Caco-2 (cell line): ENCODE results near the gene C11orf91. TPM values are rescaled to one million over a fixed set of nuclear protein-coding genes. Genes with fewer than 3 reads are reported as not detected.

Experiments used
- BruUV-seq: library from RNA; stranded (reverse); fragments of 400-500 nt; replicated peaks from 2 replicates; lab custom pipeline; 2021; lab: Mats Ljungman, UMichigan
- CTCF ChIA-PET: fragments of 300-600 bp; sonication (Branson Sonifier 250); formaldehyde crosslinking; loops from one replicate; lab custom pipeline; 2022; ENCODE audit warnings: antibody characterized with exemption; lab: Charles Lee
- POLR2A ChIA-PET: fragments of 300-600 bp; sonication (Branson Sonifier 250); formaldehyde crosslinking; loops from one replicate; lab custom pipeline; 2022; ENCODE audit warnings: antibody characterized with exemption; lab: Charles Lee
- DNase-seq, 2 experiments: peaks; one replicate each; pipeline versions ENCODE4 v3.0.0 to v3.0.0-alpha.2; 2020 to 2022
- H3K27me3 ChIP-seq: replicated peaks from 2 replicates; pipeline ENCODE4 v1.6.0; 2011; ENCODE audit warnings: low read length; ENCODE audit not compliant: control insufficient read depth, insufficient read depth
- H3K36me3 ChIP-seq: 2 replicates; pipeline ENCODE4 v1.5.1; 2011; ENCODE audit warnings: low read length; ENCODE audit not compliant: control insufficient read depth, insufficient read depth
- H3K4me1 ChIP-seq: fragments of 250-450 bp; sonication (Bioruptor Pico); 2 replicates; pipeline ENCODE4 v1.5.1; 2020; ENCODE audit warnings: mild to moderate bottlenecking
- H3K4me3 ChIP-seq: 2 replicates; pipeline ENCODE4 v1.5.1; 2011; ENCODE audit warnings: low read depth, mild to moderate bottlenecking, control low read depth, low read length
- H3K9me3 ChIP-seq: fragments of 250-450 bp; sonication (Bioruptor Pico); 2 replicates; pipeline ENCODE4 v1.5.1; 2020; ENCODE audit warnings: mild to moderate bottlenecking, moderate library complexity
- H3K27ac Mint-ChIP-seq: one replicate; pipeline ENCODE4 v1.8.0; 2022; ENCODE audit warnings: mixed read lengths; ENCODE audit not compliant: unreplicated experiment
- H3K27me3 Mint-ChIP-seq: one replicate; pipeline ENCODE4 v1.8.0; 2022; ENCODE audit warnings: mixed read lengths; ENCODE audit not compliant: insufficient read depth, unreplicated experiment
- H3K36me3 Mint-ChIP-seq: one replicate; pipeline ENCODE4 v1.8.0; 2022; ENCODE audit warnings: mild to moderate bottlenecking, mixed read lengths; ENCODE audit not compliant: insufficient read depth, unreplicated experiment
- H3K4me1 Mint-ChIP-seq: one replicate; pipeline ENCODE4 v1.8.0; 2022; ENCODE audit warnings: low read depth, mixed read lengths; ENCODE audit not compliant: unreplicated experiment
- H3K4me3 Mint-ChIP-seq: one replicate; pipeline ENCODE4 v1.8.0; 2022; ENCODE audit warnings: mild to moderate bottlenecking, moderate library complexity, mixed read lengths; ENCODE audit not compliant: unreplicated experiment
- H3K9me3 Mint-ChIP-seq: one replicate; pipeline ENCODE4 v1.8.0; 2022; ENCODE audit warnings: mixed read lengths; ENCODE audit not compliant: unreplicated experiment
- CTCF ChIP-seq, 2 experiments: fragments of 200-600 bp in 1 of 2; IDR thresholded peaks; 1 replicate in 1 of 2; 2 replicates in 1 of 2; pipeline versions ENCODE4 v1.5.1 to v1.8.0; 2011 to 2022; ENCODE audit warnings: antibody characterized with exemption in 1 of 2, control low read depth in 1 of 2, inconsistent platforms in 1 of 2, low read depth in 1 of 2, low read length in 1 of 2, mild to moderate bottlenecking in 1 of 2, moderate library complexity in 1 of 2; ENCODE audit not compliant: insufficient read depth in 1 of 2, severe bottlenecking in 1 of 2, unreplicated experiment in 1 of 2
- intact Hi-C: fragments of 100-400 bp; cut with micrococcal nuclease; formaldehyde crosslinking; loops from one replicate; pipeline ENCODE4 v1.10.0; 2022; ENCODE audit not compliant: unreplicated experiment
- total RNA-seq: library from RNA; stranded (reverse); gene quantifications from 2 replicates; pipeline ENCODE4 v1.2.3, GENCODE V29; 2022

C11orf91 gene
- total RNA-seq, 1 experiment from 2014 or later = not detected

DNA sequence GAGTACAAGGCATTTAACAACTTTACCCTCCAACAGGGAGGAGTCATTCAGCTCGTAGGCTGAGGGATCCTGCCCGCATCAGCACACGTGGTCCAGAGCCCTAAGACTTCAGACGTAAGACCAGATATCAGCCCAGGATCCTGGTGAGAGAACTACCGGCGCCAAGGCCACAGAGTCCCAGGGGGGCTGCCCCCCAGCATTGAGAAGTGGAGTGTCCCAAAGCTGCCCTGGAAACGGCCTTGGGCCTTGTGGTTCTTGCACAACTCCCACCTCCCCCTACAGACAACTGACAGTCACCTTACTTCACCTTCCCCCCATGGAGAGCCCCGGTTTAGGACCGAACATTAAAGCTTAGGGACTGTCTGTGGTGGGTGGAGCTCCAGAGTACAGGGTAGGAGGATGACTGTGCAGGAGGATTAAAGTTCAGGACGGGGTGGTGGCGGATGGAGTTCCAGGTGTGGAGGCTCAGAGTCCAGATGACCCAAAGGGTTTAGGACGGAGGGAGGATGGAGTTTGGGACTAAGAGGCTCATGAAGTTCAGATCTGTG is 1.0 kb downstream of the C11orf91 start:
- ChIA-PET POLR2A (no interaction called here), CTCF (no interaction called here)
- peaks cover 13% of the 10 kb centered on the region for H3K36me3 Mint-ChIP-seq
- no peaks in the 10 kb centered on the region for H3K9me3 Mint-ChIP-seq
- no TSS peak for BruUV-seq
- TF ChIP-seq CTCF (IDR thresholded peaks at IDR 0.05; ENCODE audit: insufficient read depth in 1 of 2, low read depth in 1 of 2, low read length in 1 of 2, severe bottlenecking in 1 of 2, unreplicated experiment in 1 of 2) = no peak
- no peaks in the 10 kb centered on the region for H3K27me3 ChIP-seq
- DNase-seq = no peak
- peaks cover 12% of the 10 kb centered on the region for H3K4me1 Mint-ChIP-seq
- H3K36me3 ChIP-seq = no peaks in the 10 kb centered on the region
- no peak overlapping the region for H3K4me3 ChIP-seq
- H3K9me3 ChIP-seq = no peaks in the 10 kb centered on the region
- no peak overlapping the region for H3K27ac Mint-ChIP-seq
- peaks cover 2% of the 10 kb centered on the region for H3K27me3 Mint-ChIP-seq
- intact Hi-C loops = loop anchor here (5.0 kb wide), 1 partner anchor 38 kb away; the partner anchor contains the start of gene CD59
- H3K4me3 Mint-ChIP-seq = peak overlapping the region; percentile 85
- H3K4me1 ChIP-seq = peaks cover 18% of the 10 kb centered on the region

DNA sequence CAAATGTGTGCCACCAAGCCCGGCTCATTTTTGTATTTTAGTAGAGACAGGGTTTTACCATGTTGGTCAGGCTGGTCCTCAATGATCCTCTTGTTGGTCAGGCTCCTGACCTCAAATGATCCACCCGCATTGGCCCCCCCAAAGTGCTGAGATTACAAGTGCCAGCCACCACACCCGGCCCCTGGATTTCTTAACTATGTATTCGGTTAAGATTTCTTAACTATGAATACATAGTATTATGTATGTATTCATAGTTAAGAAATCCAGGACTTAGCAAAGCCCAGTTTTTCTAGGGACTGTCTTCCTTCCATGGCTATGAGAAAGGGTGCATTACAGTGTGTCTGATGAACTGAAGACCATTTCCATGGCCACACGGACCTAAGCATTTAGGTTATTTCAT is 1.7 kb downstream of the C11orf91 start:
- no peaks in the 10 kb centered on the region for H3K36me3 ChIP-seq
- H3K36me3 Mint-ChIP-seq = peaks cover 12% of the 10 kb centered on the region
- H3K4me1 Mint-ChIP-seq = peaks cover 12% of the 10 kb centered on the region
- H3K4me1 ChIP-seq = peaks cover 18% of the 10 kb centered on the region
- no peaks in the 10 kb centered on the region for H3K27me3 ChIP-seq
- H3K27me3 Mint-ChIP-seq = peaks cover 2% of the 10 kb centered on the region
- H3K9me3 Mint-ChIP-seq = no peaks in the 10 kb centered on the region
- intact Hi-C loops = no loop called here
- H3K4me3 Mint-ChIP-seq = no peak overlapping the region
- BruUV-seq = no TSS peak
- H3K9me3 ChIP-seq = no peaks in the 10 kb centered on the region
- ChIA-PET CTCF (no interaction called here), POLR2A (no interaction called here)
- DNase-seq = no peak
- TF ChIP-seq CTCF (IDR thresholded peaks at IDR 0.05; ENCODE audit: insufficient read depth in 1 of 2, low read depth in 1 of 2, low read length in 1 of 2, severe bottlenecking in 1 of 2, unreplicated experiment in 1 of 2) = no peak
- H3K27ac Mint-ChIP-seq = no peak overlapping the region
- H3K4me3 ChIP-seq = no peak overlapping the region

- BruUV-seq = no TSS peak
- Mint-ChIP-seq H3K4me1 (peaks cover 18% of the 10 kb centered on the region), H3K9me3 (no peaks in the 10 kb centered on the region), H3K4me3 (no peak overlapping the region), H3K27me3 (peaks cover 2% of the 10 kb centered on the region), H3K27ac (no peak overlapping the region), H3K36me3 (peaks cover 6% of the 10 kb centered on the region)
- ChIA-PET POLR2A (no interaction called here), CTCF (no interaction called here)
- Histone ChIP-seq H3K27me3 (no peaks in the 10 kb centered on the region), H3K4me1 (peaks cover 15% of the 10 kb centered on the region), H3K36me3 (no peaks in the 10 kb centered on the region), H3K4me3 (no peak overlapping the region), H3K9me3 (no peaks in the 10 kb centered on the region)
- TF ChIP-seq CTCF (IDR thresholded peaks at IDR 0.05; ENCODE audit: insufficient read depth in 1 of 2, low read depth in 1 of 2, low read length in 1 of 2, severe bottlenecking in 1 of 2, unreplicated experiment in 1 of 2) = no peak
- DNase-seq = no peak
- intact Hi-C loops = no loop called here
Observed at GRCh38 chr11:33697997-33698396, 2.6 kb downstream of the C11orf91 start.
